ENCODE data around the gene SMIM10L2A.
"Not testable (repeated sequence)": the region's sequence is repeated elsewhere in the genome, so short reads cannot be mapped to it uniquely, and the experiment has no call there.

Gene SMIM10L2A

DNA sequence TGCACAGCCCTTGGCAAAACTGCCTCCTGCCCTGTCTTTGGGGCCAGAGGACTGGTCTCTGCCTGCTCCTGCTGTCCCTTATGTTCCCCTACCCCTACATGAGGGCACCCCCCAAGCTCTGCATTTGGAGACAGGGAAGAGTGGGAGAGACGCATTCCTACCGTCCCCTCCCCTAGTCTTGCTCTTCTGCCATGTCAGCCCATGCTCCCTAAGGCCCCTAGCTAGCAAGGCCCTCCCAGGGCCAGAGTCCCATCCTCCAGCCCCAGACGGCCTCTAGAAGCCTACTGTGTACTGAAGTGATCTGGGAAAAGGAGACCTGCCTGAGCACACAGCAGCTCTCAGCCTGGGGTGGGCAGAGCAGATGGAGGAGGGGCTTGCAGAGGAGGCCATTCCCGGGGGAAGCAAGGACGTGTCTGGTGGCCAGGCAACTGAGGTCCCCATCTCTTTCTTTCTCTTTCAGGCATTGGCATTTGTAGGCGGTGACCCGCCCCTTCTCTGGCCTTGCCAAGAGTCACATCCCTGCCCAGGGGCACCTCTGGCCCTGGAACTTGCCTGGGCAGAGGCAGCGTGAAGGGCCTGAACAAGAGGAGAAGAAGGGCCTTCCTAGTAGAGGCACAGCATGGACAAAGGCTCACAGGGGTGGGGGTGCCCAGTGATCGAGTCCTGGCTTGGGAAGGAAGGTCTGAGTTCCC, 1.6 kb downstream of the SMIM10L2A start:
- DNase-seq = not testable (repeated sequence)

DNA sequence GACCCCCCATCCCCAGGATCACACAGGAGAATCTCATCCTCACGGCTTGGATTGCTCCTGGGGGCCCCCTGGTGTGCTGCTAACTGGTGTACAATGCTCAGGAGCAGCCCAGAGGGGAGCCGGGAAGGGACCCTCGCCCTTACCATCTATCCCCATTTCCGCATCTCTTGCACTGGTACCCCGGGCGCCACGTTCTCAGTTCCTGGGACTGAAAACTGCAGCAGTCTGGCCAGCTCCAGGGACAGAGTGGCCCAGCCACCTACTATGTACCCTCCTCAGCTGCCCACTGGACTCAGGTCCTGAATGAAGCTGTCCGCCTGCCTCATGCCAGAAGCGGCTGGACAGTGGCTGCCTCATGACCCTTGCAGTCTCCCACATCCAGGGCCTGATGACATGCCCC, 2.7 kb downstream of the SMIM10L2A start:
- no peak for DNase-seq

DNA sequence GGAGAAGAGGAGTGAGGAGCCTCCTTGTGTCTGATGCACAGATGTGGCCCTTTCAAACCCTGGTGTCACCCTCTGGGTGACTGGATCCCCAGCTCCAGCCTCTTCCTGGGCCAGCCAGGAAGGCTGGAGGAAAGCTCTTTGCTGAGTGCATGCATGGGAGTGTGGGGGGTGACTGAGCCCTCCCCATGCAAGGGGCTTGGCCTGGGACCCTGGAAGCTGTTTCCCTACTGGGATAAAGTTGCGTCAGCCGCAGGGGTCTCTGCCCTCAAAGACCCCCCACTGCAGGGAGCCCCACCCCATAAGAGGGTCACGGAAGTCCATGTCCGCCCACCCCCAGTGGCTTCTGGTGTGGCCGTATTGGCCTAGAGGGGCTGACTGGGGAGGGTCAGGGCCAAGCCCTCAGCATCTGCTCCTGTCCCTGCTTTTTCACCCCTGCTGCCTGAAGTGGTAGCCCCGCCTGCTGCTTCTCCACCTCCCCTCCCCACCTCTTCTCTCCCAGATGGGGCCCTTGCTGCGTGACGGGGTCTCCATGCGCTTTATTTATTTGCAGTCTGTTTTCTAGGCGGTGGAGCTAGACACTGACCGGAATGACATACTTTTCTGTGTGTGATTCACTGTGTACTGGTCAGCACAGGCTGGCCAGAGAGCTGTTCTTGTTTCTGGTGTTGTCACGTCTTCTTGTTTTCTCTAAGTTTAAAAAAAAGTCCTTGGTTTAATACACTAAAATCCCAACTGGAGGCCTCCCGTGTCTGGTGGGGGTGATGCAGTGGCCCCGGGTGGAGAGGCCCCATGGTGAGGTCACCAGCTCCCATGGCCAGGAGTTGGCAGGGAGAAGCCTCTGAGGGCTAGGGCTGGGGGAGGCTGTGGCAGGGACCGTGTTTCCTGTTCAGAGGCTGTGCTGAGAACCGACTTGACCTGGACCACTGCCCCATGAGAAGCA, 3.6 kb downstream of the SMIM10L2A start:
- no peak for DNase-seq

DNA sequence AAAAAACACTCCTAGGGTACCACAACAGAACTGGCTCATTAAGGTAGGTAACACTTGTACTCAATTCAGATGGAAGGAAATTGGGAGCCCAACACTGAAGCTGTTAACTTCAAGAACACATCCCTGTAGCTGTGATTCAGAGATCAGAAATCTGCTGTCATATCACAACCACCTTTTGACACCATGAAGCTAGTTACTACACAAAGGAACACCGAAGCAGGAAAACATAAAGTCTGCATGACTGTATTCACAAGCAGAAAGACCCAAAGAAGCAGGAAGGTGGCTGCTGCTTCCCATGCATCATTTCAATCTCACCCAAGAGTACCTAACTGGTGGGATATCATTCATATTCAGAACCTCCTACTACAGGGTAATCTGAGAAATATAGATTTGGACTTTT, 7.7 kb downstream of the SMIM10L2A start:
- DNase-seq = no peak

DNA sequence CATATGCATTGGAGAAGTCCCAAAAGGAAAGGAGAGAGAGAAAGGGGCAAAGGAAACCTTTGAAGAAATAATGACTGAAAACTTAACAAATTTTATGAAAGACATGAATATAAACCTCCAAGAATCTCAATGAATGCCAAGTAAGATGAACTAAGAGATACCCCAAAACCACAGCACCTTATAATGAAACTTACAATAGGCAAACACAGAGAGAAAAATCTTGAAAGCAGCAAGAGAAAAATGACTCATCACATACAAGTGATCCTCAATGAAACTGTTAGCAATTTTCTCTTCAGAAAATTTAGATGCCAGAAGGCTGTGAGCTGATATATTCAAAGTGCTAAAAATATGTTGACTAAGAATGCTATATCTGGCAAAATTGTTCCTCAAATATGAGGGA, 10.1 kb downstream of the SMIM10L2A start:
- no peak for DNase-seq

DNA sequence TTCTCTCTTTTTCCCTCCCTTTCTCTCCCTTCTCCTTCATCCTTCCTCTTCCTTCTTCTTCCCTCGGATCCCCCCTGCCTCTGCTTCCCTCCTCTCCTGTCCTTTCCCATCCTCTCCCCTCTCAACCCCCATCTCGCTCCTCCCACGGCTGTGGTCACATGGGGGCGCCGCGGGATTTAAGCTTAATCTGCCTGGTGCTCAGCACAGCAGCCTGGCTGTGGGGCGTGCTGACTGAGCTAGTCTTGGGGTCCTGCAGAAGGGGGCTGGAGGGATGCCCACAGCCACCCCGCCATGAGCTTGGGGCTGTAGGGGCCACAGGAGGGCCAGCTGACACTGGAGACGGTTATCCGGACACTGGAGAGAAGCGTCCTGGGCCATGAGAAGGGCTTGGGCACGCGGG, 10.7 kb downstream of the SMIM10L2A start:
- no peak for DNase-seq

DNA sequence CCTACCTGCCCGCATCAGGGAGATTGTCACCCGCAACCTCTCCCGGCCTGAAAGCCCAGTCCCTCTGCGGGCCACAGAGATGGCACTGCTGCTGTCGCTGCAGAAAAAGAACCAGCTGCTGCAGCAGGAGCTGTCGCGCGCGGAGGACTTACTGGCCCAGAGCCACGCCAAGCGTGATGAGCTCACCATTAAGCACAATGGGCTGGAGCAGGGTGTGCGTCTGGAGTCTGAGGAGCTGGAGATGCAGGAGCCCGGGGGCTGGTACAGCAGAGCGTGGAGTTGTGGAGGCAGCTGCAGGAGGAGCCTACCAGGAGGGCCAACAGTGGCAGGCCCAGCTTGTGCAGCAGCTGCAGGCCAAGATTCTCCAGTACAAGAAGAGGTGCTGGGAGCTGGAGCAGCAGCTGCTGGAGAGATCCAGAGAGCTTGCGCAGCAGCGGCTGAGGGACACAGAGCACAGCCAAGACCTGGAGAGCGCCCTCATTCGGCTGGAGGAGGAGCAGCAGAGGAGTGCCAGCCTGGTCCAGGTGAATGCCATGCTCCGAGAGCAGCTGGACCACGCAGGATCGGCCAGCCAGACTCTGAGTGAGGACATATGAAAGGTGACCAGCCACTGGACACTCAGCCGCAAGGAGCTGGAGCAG, 11.3 kb downstream of the SMIM10L2A start:
- DNase-seq = no peak

DNA sequence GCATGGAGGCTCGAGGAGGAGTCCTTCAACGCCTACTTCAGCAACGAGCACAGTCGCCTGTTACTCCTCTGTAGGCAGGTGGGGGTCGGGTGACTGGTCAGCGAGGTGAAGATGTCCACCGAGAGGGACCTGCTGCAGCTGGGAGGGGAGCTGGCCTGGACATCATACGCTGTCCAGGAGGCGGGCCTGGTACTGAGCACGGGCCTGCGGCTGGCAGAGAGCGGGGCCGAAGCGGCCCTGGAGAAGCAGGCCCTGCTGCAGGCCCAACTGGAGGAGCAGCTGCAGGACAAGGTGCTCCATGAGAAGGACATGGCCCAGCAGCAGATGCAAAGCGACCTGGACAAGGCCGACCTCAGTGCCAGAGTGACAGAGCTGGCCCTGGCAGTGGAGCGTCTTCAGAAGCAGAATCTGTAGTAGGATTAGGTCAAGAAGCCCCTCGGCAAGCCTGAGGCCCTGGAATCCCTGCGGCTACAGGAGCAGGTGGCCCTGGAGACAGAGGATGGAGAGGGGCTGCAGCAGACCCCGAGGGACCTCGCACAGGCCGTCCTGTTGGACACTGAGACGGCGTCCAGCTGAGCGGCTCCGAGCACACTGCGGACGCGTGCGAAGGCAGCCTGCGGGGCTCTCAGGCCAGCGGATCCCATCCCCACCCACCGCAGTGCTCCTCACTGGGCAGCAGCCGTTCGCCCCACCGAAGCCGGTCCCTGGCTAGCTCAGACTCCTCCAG, 11.9 kb downstream of the SMIM10L2A start:
- DNase-seq = no peak

DNA sequence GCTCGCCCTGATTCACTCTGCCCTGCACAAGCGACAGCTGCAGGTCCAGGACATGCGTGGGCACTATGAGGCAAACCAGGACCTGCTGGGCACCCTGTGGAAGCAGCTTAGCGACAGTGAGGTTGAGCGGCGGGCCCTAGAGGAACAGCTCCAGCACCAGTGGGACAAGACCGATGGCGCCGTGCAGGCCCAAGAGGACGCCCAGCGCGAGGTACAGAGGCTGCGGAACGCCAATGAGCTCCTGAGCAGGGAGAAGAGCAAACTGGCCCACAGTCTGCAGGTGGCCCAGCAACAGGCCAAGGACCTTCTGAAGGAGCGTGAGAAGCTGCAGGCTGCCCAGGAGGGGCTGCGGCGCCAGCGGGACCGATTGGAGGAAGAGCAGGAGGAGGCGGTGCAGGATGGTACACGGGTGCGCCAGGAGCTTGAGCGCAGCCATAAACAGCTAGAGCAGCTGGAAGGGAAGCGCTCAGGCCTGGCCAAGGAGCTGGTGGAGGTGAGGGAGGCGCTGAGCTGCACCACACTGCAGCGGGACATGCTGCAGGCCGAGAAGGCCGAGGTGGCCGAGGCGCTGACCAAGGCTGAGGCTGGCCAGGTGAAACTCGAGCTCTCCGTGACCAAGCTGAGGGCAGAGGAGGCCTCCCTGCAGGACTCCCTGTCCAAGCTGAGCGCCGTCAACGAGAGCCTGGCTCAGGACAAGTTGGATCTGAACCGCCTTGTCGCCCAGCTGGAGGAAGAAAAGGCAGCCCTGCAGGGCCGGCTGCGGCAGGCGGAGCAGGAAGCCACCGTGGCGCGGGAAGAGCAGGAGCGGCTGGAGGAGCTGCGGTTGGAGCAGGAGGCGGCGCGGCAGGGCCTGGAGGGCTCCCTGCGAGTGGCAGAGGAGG, 12.8 kb downstream of the SMIM10L2A start:
- DNase-seq = no peak

DNA sequence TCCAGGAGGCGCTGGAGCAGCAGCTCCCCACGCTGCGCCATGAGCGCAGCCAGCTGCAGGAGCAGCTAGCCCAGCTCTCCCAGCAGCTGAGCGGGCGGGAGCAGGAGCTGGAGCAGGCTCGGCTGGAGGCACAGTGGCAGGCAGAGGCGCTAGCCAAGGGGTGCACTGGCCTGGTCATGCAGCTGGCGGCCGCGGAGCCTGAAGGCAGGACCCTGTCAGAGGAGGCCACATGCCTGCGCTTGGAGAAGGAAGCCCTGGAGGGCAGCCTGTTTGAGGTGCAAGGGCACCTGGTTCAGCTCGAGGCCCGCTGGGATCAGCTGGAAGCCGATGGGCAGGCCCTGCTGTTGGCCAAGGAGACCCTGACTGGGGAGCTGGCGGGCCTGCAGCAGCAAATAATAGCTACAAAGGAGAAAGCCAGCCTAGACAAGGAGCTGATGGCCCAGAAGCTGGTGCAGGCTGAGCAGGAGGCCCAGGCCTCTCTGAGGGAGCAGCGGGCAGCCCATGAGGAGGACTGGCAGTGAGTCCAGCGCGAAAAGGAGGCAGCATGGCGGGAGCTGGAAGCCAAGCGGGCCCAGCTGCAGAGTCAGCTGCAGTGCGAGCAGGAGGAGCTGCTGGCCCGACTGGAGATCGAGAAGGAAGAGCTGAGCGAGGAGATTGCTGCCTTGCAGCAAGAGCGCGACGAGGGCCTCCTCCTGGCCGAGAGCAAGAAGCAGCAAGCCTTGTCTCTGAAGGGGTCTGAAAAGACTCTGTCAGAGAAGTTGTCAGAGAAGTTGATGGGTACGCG, 13.6 kb downstream of the SMIM10L2A start:
- DNase-seq = no peak

DNA sequence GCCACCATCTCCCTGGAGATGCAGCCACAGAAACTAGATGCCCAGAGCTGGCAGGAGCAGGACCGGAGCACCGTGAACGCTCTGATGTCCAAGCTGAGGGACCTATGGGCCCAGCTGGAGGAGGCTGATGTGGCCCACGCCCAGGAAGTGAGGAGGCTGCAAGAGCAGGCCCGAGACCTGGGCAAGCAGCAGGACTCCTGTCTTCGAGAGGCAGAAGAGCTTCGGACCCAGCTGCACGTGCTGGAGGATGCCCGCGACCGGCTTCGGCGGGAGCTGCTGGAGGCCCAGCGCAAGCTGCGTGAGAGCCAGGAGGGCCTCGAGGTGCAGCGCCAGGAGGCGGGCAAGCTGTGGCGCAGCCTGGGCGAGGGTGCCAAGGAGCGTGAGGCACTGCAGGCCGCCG, 14.2 kb downstream of the SMIM10L2A start:
- no peak for DNase-seq

DNA sequence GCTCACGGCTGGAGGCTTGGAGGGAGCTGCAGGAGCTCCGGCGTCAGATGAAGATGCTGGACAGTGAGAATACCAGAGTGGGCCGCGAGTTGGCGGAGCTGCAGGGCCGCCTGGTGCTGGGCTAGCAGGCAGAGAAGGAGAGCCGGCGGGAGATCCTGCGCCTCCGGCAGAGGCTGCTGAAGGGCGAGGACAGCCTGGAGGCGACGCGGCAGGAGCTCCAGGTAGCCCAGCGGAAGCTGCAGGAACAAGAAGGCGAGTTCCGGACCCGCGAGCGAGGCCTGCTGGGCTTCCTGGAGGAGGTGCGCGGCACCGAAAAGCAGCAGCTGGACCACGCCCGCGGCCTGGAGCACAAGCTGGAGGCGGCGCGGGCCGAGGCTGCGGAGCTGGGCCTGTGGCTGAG, 14.7 kb downstream of the SMIM10L2A start:
- no peak for DNase-seq

DNA sequence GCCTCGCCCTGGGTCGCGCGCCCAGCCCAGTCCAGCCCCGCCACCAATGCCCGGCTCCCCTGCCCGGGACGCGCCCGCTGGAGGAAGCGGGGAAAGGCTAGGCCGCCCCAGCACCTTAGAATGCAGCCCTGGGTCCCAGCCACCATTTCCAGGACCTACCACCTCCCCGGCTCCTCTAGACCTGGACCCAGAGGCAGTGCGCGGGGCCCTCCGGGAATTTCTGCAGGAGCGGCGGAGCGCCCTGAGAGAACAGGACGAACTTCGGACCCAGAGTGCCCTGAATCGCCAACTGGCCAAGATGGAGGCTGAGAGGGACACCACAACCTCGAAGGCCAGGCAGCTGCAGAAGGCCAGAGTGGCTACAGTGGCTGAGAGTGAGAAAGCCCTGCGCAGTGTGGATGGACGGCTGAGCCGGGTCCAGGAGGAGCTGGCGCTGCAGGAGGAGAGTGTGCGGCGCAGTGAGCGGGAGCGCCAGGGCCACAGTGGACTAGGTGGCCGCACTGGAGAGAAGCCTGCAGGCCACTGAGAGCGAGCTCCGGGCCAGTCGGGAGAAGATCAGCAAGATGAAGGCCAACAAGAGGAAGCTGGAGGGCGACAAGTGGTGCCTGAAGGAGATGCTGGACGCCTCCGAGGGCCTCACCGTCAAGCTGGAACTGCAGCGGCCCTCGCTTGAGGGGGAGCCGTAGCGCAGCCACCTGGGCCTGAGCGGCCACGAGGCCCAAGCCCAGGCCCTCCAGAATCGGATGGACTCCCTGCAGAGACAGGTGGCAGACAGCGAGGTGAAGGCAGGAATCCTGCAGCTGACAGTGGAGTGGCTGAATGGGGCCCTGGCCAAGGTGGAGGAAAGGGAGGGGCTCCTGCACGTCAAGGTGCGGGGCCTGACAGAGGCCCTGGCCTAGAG, 15.5 kb downstream of the SMIM10L2A start:
- DNase-seq = no peak

DNA sequence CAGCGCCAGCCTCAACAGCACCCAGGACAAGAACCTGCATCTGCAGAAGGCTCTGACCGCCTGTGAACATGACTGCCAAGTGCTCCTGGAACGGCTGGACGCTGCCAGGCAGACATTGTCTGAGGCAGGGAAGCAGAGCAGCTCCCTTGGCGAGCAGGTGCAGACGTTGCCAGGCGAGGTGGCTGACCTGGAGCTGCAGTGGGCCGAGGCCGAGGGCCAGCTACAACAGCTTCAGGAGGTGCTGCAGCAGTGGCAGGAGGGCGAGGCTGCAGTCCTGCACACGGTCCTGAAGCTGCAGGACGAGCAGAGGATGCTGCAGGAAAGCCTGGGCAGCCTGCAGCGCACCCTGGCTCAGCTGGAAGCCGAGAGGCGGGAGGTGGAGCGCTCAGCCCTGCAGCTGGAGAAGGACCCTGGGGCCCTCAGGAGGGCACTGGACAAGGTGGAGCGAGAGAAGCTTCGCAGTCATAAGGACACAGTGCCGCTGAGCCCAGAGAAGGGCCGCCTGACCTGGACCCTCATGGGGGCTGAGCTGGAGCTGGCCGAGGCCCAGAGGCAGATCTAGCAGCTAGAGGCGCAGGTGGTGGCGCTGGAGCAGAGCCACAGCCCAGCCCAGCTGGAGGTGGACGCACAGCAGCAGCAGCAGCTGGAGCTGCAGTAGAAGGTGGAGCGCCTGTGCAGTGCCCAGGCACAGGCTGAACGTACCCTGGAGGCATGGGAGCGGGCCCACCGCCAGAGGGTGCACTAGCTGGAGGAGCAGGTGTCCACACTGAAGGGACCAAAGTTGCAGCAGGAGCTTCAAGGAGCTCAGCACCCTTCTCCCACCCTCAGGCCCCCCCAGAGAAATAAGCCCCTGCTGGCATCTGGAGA, 16.4 kb downstream of the SMIM10L2A start:
- DNase-seq = no peak

DNA sequence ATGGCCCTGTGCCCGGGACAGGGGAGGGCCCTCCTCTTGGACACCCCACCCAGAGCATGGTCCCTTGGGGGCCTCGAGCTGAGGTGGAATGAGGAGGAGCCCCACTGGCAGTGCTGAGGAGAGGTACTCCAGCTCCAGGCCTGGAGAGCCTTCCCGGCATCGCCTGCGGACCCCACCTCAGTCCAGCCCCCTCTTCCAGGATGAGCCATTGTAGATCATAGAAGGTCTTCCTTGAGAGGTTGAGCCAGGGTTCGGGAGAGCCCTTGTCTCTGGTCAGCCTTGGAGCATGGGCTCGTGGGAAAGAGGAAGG, 16.9 kb downstream of the SMIM10L2A start:
- no peak for DNase-seq

DNA sequence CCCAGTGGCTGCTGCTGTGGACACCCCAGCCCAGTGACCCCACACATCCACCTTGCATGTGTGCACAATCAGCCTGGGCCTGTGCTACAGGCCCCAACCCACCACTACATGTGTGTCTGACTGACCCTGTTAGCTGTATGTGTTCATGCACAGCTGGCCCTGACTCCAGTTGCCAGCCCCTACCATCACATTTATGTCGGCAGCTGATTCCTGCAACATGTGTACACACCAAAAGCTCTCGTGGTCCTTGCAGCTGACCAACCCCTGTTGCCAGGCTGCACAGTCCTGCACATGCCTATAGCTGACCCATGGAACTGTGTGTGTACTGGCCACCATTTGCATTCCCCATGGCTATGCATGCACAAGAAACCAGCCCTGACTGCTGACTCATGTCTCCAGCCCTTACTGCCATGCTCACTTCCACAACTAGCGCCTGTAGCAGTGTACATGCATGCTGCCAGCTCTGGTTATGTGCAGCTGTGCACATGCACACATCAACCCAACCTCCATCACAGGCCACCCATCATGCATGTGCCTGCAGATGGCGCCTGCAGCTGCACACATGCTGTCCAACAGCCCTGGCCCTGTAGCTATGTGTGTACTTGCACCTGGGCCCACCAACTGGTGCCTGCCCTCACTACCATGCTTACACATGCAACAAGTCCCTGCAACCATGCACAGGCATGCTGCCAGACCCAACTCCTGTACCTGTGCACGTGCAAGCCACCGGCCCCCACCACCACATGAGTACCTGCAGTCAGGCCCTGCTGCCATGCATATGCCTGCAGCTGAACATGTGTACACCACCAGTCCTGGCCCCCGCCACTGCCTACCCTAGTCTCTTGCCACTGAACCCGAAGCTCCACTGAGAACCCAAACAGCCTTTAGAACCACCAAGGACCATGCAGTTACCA, 28.1 kb downstream of the SMIM10L2A start:
- DNase-seq = no peak

DNA sequence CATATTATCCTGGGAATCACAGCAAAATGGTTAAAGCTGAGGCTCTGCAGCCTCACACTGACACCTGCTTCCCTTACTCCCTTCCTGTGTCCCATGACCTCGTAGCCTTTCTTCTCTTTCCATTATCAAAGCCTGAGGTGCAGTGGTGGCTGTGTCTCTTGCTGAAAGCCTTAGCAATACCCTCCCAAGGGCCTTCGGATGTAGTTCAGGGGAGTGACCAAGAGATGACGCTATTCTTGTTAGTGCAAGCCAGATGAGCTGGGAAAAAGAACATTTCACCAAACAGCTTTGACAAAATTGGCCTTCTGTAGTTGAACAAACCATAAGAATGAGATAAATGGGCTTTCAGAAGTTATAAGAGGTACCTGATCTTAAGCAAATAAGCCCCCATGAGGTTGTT, 31.6 kb downstream of the SMIM10L2A start:
- DNase-seq = no peak

DNA sequence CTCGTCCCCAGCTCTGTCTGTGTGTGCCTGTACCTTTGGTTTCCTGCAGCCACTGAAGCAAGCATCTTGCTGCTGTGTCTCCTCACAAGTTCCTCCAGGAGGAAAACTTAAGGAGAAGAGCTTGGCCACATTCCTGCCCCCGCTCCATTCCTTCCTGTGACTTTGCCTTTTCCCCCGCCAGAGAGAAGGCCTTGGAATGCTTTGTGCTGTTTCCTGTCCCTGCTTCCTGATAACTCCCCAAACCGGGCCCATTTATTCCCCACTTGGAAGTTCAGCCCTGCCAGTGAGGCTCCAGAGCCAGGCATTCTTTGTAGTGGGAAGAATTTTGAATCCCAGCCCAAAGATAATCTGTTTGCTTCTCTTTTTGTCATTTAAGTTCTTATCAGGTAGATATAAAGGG, 33.1 kb downstream of the SMIM10L2A start:
- no peak for DNase-seq
